Measurements from ENCODE around the gene KIF6. TPM values are rescaled to one million over a fixed set of nuclear protein-coding genes. Genes with fewer than 3 reads are reported as not detected.

KIF6 gene
- total RNA-seq, 4 donors from 2014 or later = 0.47 to 2.3 (median 0.97) TPM

GRCh38 chr6:39428152-39428551 lies 297.1 kb downstream of the KIF6 start:
- 87 to 100% methylated on average over 2 to 3 of the region's 3 CpGs for WGBS, 2 donors (ENCODE audit: low coverage in 1 of 2)
- H3K9me3 ChIP-seq = no peaks in the 10 kb centered on the region
- ATAC-seq = no peak
- TF ChIP-seq POLR2A (IDR thresholded peaks at IDR 0.05) (no peak), POLR2AphosphoS5 (IDR thresholded peaks at IDR 0.05) (no peak), CTCF (IDR thresholded peaks at IDR 0.05) (no peak), EP300 (IDR thresholded peaks at IDR 0.05) (no peak)
- no peaks in the 10 kb centered on the region for H3K36me3 ChIP-seq
- H3K27me3 ChIP-seq = no peaks in the 10 kb centered on the region
- no peak overlapping the region for H3K4me3 ChIP-seq
- no peak overlapping the region for H3K27ac ChIP-seq
- peaks cover 0 to 39% (median 15%) of the 10 kb centered on the region in 3 donors for H3K4me1 ChIP-seq

GRCh38 chr6:39426073-39426456 lies 299.1 kb downstream of the KIF6 start:
- 33 to 51% methylated on average over 1 to 2 of the region's 2 CpGs for WGBS, 2 donors (ENCODE audit: low coverage in 1 of 2)
- H3K36me3 ChIP-seq = no peaks in the 10 kb centered on the region
- TF ChIP-seq POLR2AphosphoS5 (IDR thresholded peaks at IDR 0.05) (peak; percentile 50), POLR2A (IDR thresholded peaks at IDR 0.05) (no peak)
- no peaks in the 10 kb centered on the region for H3K27me3 ChIP-seq
- ATAC-seq = peak; percentile 70
- H3K4me3 ChIP-seq = no peak overlapping the region
- H3K9me3 ChIP-seq = no peaks in the 10 kb centered on the region
- peak overlapping the region; percentile 7 to 75 (median 70) for H3K27ac ChIP-seq
- H3K4me1 ChIP-seq = peaks cover 0 to 50% (median 20%) of the 10 kb centered on the region in 3 donors

- ATAC-seq = no peak
- H3K4me3 ChIP-seq = no peak overlapping the region
- H3K27ac ChIP-seq = peak overlapping the region in 3 of 4 donors; percentile 65 to 75 (median 75)
Observed at GRCh38 chr6:39425346-39426072, 299.7 kb downstream of the KIF6 start.

GRCh38 chr6:39424831-39425230 lies 300.4 kb downstream of the KIF6 start:
- peak overlapping the region in 3 of 4 donors; percentile 32 to 75 (median 65) for H3K27ac ChIP-seq
- no peaks in the 10 kb centered on the region for H3K9me3 ChIP-seq
- H3K36me3 ChIP-seq = no peaks in the 10 kb centered on the region
- no peak for ATAC-seq
- 88 to 94% methylated on average over 2 to 3 of the region's 3 CpGs for WGBS, 2 donors (ENCODE audit: low coverage in 1 of 2)
- no peaks in the 10 kb centered on the region for H3K27me3 ChIP-seq
- H3K4me3 ChIP-seq = no peak overlapping the region
- no peak for TF ChIP-seq EP300 (IDR thresholded peaks at IDR 0.05)
- no peak for TF ChIP-seq CTCF (IDR thresholded peaks at IDR 0.05)
- TF ChIP-seq POLR2A (IDR thresholded peaks at IDR 0.05) = no peak
- TF ChIP-seq POLR2AphosphoS5 (IDR thresholded peaks at IDR 0.05) = no peak
- H3K4me1 ChIP-seq = peaks cover 0 to 51% (median 15%) of the 10 kb centered on the region in 3 donors

More at GRCh38 chr6:39425346-39426072, 299.7 kb downstream of the KIF6 start:
- WGBS, 2 donors (ENCODE audit: low coverage in 1 of 2) = 21 to 62% methylated on average over 5 of the region's 6 CpGs
- Histone ChIP-seq H3K36me3 (no peaks in the 10 kb centered on the region), H3K27me3 (no peaks in the 10 kb centered on the region), H3K4me1 (peaks cover 0 to 50% (median 15%) of the 10 kb centered on the region in 3 donors), H3K9me3 (no peaks in the 10 kb centered on the region)
- no peak for TF ChIP-seq CTCF (IDR thresholded peaks at IDR 0.05)
- no peak for TF ChIP-seq POLR2A (IDR thresholded peaks at IDR 0.05)
- no peak for TF ChIP-seq POLR2AphosphoS5 (IDR thresholded peaks at IDR 0.05)
- no peak for TF ChIP-seq EP300 (IDR thresholded peaks at IDR 0.05)

GRCh38 chr6:39422238-39422637 lies 303.0 kb downstream of the KIF6 start:
- Histone ChIP-seq H3K27me3 (no peaks in the 10 kb centered on the region), H3K27ac (peak overlapping the region in 3 of 4 donors; percentile 72 to 84 (median 83)), H3K9me3 (no peaks in the 10 kb centered on the region), H3K36me3 (no peaks in the 10 kb centered on the region), H3K4me3 (no peak overlapping the region), H3K4me1 (peaks cover 0 to 58% (median 15%) of the 10 kb centered on the region in 3 donors)
- TF ChIP-seq POLR2AphosphoS5 (IDR thresholded peaks at IDR 0.05) (no peak), EP300 (IDR thresholded peaks at IDR 0.05) (no peak), CTCF (IDR thresholded peaks at IDR 0.05) (no peak), POLR2A (IDR thresholded peaks at IDR 0.05) (no peak)
- ATAC-seq = peak; percentile 41
- WGBS, 2 donors (ENCODE audit: low coverage in 1 of 2) = 50 to 67% methylated on average over 1 to 4 of the region's 6 CpGs

Measured in gastroesophageal sphincter (tissue), 4 donors.